HUES48 (cell line): ENCODE results near the gene SLC39A13.

Experiments used
- H3K27ac ChIP-seq: one replicate; pipeline ENCODE4 v1.7.0; 2013; ENCODE audit warnings: low read depth, low read length, inconsistent platforms
- H3K27me3 ChIP-seq: 2 replicates; pipeline ENCODE4 v1.6.1; 2013; ENCODE audit warnings: mild to moderate bottlenecking, low read length; ENCODE audit not compliant: control insufficient read depth, insufficient read depth
- H3K36me3 ChIP-seq: 2 replicates; pipeline ENCODE4 v1.6.1; 2013; ENCODE audit warnings: low read length; ENCODE audit not compliant: control insufficient read depth, insufficient read depth
- H3K4me1 ChIP-seq: 2 replicates; pipeline ENCODE4 v1.6.1; 2013; ENCODE audit warnings: mild to moderate bottlenecking, low read length; ENCODE audit not compliant: control insufficient read depth, insufficient read depth
- H3K4me3 ChIP-seq: 2 replicates; pipeline ENCODE4 v1.5.1; 2013; ENCODE audit warnings: mild to moderate bottlenecking, low read depth, low read length
- H3K9ac ChIP-seq: 2 replicates; pipeline ENCODE4 v1.6.1; 2013; ENCODE audit warnings: mild to moderate bottlenecking, low read depth, low read length, moderate library complexity
- H3K9me3 ChIP-seq: 2 replicates; pipeline ENCODE4 v1.6.1; 2013; ENCODE audit warnings: low read length; ENCODE audit not compliant: control insufficient read depth, insufficient read depth

SLC39A13 gene

GRCh38 chr11:47384498-47384897, 23.9 kb upstream of the SLC39A13 start:
- no peaks in the 10 kb centered on the region for H3K27me3 ChIP-seq
- H3K27ac ChIP-seq, result no peak overlapping the region
- H3K9ac ChIP-seq, result no peak overlapping the region
- H3K36me3 ChIP-seq, result no peaks in the 10 kb centered on the region
- H3K4me3 ChIP-seq, result no peak overlapping the region
- H3K4me1 ChIP-seq, result no peaks in the 10 kb centered on the region
- H3K9me3 ChIP-seq, result no peaks in the 10 kb centered on the region

GRCh38 chr11:47387944-47388696, 20.3 kb upstream of the SLC39A13 start:
- H3K36me3 ChIP-seq, result no peaks in the 10 kb centered on the region
- no peak overlapping the region for H3K4me3 ChIP-seq
- H3K27me3 ChIP-seq, result no peaks in the 10 kb centered on the region
- no peaks in the 10 kb centered on the region for H3K9me3 ChIP-seq
- no peak overlapping the region for H3K9ac ChIP-seq
- H3K27ac ChIP-seq, result no peak overlapping the region
- H3K4me1 ChIP-seq, result no peaks in the 10 kb centered on the region

- Histone ChIP-seq H3K9ac (no peak overlapping the region), H3K27ac (no peak overlapping the region), H3K4me3 (no peak overlapping the region), H3K4me1 (no peaks in the 10 kb centered on the region), H3K27me3 (no peaks in the 10 kb centered on the region), H3K9me3 (no peaks in the 10 kb centered on the region), H3K36me3 (no peaks in the 10 kb centered on the region)
These were observed 19.5 kb upstream of the SLC39A13 start for GRCh38 chr11:47388697-47389576.

GRCh38 chr11:47389577-47390421, 18.6 kb upstream of the SLC39A13 start:
- no peaks in the 10 kb centered on the region for H3K4me1 ChIP-seq
- H3K36me3 ChIP-seq, result no peaks in the 10 kb centered on the region
- H3K9ac ChIP-seq, result no peak overlapping the region
- H3K27ac ChIP-seq, result no peak overlapping the region
- no peaks in the 10 kb centered on the region for H3K27me3 ChIP-seq
- H3K9me3 ChIP-seq, result no peaks in the 10 kb centered on the region
- H3K4me3 ChIP-seq, result no peak overlapping the region

- Histone ChIP-seq H3K4me3 (no peak overlapping the region), H3K9me3 (no peaks in the 10 kb centered on the region), H3K36me3 (no peaks in the 10 kb centered on the region), H3K9ac (no peak overlapping the region), H3K27ac (no peak overlapping the region), H3K4me1 (no peaks in the 10 kb centered on the region), H3K27me3 (no peaks in the 10 kb centered on the region)
These were observed 18.0 kb upstream of the SLC39A13 start for GRCh38 chr11:47390422-47390760.

GRCh38 chr11:47391077-47391583, 17.3 kb upstream of the SLC39A13 start:
- H3K27ac ChIP-seq, result no peak overlapping the region
- H3K4me3 ChIP-seq, result no peak overlapping the region
- no peaks in the 10 kb centered on the region for H3K27me3 ChIP-seq
- no peaks in the 10 kb centered on the region for H3K4me1 ChIP-seq
- no peak overlapping the region for H3K9ac ChIP-seq
- H3K9me3 ChIP-seq, result no peaks in the 10 kb centered on the region
- H3K36me3 ChIP-seq, result no peaks in the 10 kb centered on the region

GRCh38 chr11:47391711-47392432, 16.5 kb upstream of the SLC39A13 start:
- no peak overlapping the region for H3K4me3 ChIP-seq
- no peaks in the 10 kb centered on the region for H3K27me3 ChIP-seq
- H3K9me3 ChIP-seq, result no peaks in the 10 kb centered on the region
- no peaks in the 10 kb centered on the region for H3K36me3 ChIP-seq
- no peaks in the 10 kb centered on the region for H3K4me1 ChIP-seq
- no peak overlapping the region for H3K27ac ChIP-seq
- no peak overlapping the region for H3K9ac ChIP-seq

- Histone ChIP-seq H3K27me3 (no peaks in the 10 kb centered on the region), H3K9ac (no peak overlapping the region), H3K4me3 (no peak overlapping the region), H3K9me3 (no peaks in the 10 kb centered on the region), H3K4me1 (no peaks in the 10 kb centered on the region), H3K27ac (no peak overlapping the region), H3K36me3 (no peaks in the 10 kb centered on the region)
These were observed 15.7 kb upstream of the SLC39A13 start for GRCh38 chr11:47392546-47393162.

- H3K9me3 ChIP-seq, result no peaks in the 10 kb centered on the region
- H3K27me3 ChIP-seq, result no peaks in the 10 kb centered on the region
- H3K4me1 ChIP-seq, result peaks cover 7% of the 10 kb centered on the region
- no peak overlapping the region for H3K4me3 ChIP-seq
- H3K27ac ChIP-seq, result no peak overlapping the region
- no peak overlapping the region for H3K9ac ChIP-seq
- H3K36me3 ChIP-seq, result no peaks in the 10 kb centered on the region
These were observed 15.0 kb upstream of the SLC39A13 start for GRCh38 chr11:47393163-47394049.
